Peyer's patch (tissue), 4 donors: ENCODE data around the gene CHN2.

ENCODE experiments used
- CTCF ChIP-seq, 6 experiments: fragments of 450-650 bp in 4 of 6; fragments of 200-600 bp in 2 of 6; sonication (generic) in 1 of 6; IDR thresholded peaks; one replicate each; pipeline ENCODE4 v1.5.1; 2017 to 2019; ENCODE audit warnings: antibody characterized with exemption in 6 of 6, mild to moderate bottlenecking in 3 of 6, moderate library complexity in 1 of 6
- POLR2A ChIP-seq, 2 donors: fragments of 450-650 bp; IDR thresholded peaks; one replicate each; pipeline ENCODE4 v1.5.1; 2017; ENCODE audit warnings: antibody characterized with exemption in 2 of 2, mild to moderate bottlenecking in 2 of 2, moderate library complexity in 2 of 2

DNA sequence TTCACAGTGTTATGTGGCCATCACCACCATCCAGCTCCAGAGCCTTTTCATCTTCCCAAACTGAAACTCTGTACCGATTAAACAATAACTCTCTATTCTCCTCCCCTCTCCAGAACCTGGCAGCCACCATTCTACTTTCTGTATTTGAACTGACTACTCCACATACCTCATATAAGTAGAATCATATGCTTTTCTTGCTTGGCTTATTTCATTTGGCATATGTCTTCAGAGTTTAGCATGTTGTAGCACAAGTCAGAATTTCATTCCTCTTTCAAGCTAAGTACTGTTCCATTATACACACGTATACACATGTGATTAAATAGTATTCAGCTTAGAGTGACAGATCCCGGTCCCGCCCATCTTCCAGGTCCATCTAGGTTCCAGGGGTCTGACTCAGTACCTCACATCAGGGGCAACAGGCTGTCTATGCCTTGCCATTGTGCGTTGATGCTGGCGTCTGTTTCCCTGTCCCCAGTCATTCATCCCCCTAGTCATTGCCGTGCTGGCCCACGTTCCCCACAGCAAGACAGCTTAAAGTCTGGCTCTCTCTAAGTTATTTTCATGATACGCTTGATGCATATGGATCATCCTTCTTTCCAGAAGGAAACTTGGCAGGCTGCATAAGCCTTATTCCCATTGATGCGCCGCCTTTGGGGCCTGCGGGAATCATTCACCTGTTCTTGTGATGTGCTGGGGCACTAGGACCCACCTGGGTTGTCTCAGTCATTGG is 108.3 kb downstream of the CHN2 start:
- TF ChIP-seq CTCF (IDR thresholded peaks at IDR 0.05) (no peak), POLR2A (IDR thresholded peaks at IDR 0.05) (no peak)
